Urinary bladder (tissue), 4 donors: ENCODE results near the gene HNRNPA3. TPM values are rescaled to one million over a fixed set of nuclear protein-coding genes. Genes with fewer than 3 reads are reported as not detected.
"Not testable (repeated sequence)": the region's sequence is repeated elsewhere in the genome, so short reads cannot be mapped to it uniquely, and the experiment has no call there.

Source experiments
- DNase-seq: peaks from one replicate; pipeline ENCODE4 v3.0.0-alpha.2; 2015; ENCODE audit errors: extremely low spot score
- H3K27ac ChIP-seq: one replicate; pipeline ENCODE4 v1.5.1; 2013; ENCODE audit warnings: low read depth, mild to moderate bottlenecking, moderate library complexity
- H3K36me3 ChIP-seq: one replicate; pipeline ENCODE4 v1.6.1; 2013; ENCODE audit warnings: mild to moderate bottlenecking, moderate library complexity; ENCODE audit not compliant: insufficient read depth
- H3K4me1 ChIP-seq: one replicate; pipeline ENCODE4 v1.6.1; 2013; ENCODE audit warnings: mild to moderate bottlenecking, moderate library complexity; ENCODE audit not compliant: insufficient read depth
- H3K4me3 ChIP-seq: one replicate; pipeline ENCODE4 v1.5.1; 2013; ENCODE audit warnings: low read depth, low read length
- WGBS: extraction: QIAGEN DNeasy Blood & Tissue Kit; methylation state at CpG from one replicate; pipeline ENCODE4 v1.1.7; 2013; 5-methylcytosine and 5-hydroxymethylcytosine counted together
- polyA plus RNA-seq: library from polyadenylated mRNA; stranded (reverse); fragments of 200-250 nt; gene quantifications from one replicate; pipeline ENCODE4 v1.2.3, GENCODE V29; 2013
- total RNA-seq: library from RNA; depleted of rRNA; stranded (reverse); fragments of >200 nt; gene quantifications from one replicate; pipeline ENCODE4 v1.2.3, GENCODE V29; 2014
- donor health status: healthy with polysubstance abuse.
- donor health status: healthy.

Gene HNRNPA3
- total and polyA plus RNA-seq, 2 donors: 129 to 160 TPM

DNA sequence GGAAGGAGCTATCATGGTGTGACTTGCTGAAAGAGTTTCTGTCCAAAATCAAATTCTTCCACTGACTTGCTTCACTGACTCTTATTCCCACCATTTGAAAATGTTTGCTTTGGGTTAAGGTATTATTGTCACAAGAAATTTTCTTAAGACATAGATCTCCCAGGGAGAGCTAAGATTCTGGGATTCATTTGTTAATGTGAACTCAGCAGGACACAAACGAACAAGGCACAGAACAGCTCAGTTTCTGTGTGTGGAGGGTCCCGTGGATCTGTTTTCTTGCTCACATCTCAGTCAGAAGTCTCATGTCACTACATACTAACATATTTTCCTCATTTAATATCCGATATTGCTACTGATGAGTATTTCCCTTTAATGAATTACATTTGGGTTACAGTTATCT is 8.2 kb upstream of the HNRNPA3 start:
- Histone ChIP-seq H3K27ac (no peak overlapping the region), H3K4me3 (no peak overlapping the region), H3K36me3 (no peaks in the 10 kb centered on the region), H3K4me1 (peaks cover 2% of the 10 kb centered on the region)
- DNase-seq: no peak
- whole genome bisulfite sequencing: 81% methylated on average over 3 of the region's 3 CpGs

DNA sequence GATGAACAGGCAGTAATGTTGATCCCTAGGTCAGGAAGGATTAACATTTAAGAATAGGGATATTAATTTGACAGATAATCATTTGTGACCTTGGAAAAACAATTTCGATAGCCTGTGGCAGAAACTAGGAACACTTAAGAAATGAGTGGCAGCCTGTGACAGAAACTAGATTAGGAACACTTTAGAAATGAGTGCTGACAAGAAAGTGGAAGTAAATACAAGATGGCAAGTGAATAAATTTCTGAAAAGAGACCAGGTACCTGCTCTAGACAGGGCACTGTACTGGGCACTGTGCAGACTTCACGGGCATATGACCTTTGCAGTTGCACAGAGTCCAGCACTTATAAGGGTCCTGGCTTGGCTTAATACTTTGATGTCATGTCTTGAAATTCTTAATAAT is 5.5 kb upstream of the HNRNPA3 start:
- Histone ChIP-seq H3K4me3 (no peak overlapping the region), H3K27ac (no peak overlapping the region), H3K4me1 (no peaks in the 10 kb centered on the region), H3K36me3 (no peaks in the 10 kb centered on the region)
- WGBS: 77% methylated on average over 2 of the region's 2 CpGs
- DNase-seq: no peak

DNA sequence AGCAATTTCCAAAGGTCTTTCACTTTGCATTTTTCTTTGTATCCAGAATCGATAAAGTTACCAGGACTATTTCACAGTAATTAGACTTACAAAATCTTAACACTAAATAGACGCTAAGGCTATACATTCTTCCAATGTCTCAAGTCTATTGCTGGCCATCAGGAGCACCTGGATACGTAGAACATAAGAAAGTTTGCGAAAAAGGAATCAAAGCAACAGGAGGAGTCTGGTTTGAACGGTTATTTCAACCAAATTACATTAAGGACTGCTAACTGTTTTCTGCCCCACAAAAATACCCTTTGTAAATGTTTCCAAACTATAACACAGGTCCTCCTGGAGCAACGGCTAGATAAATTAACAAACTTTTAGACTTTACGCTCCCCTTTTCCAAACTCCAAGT is 1.4 kb upstream of the HNRNPA3 start:
- no peak for DNase-seq
- 57% methylated on average over 7 of the region's 7 CpGs for WGBS
- Histone ChIP-seq H3K27ac (peak overlapping the region; percentile 96), H3K36me3 (no peaks in the 10 kb centered on the region), H3K4me1 (no peaks in the 10 kb centered on the region), H3K4me3 (no peak overlapping the region)

DNA sequence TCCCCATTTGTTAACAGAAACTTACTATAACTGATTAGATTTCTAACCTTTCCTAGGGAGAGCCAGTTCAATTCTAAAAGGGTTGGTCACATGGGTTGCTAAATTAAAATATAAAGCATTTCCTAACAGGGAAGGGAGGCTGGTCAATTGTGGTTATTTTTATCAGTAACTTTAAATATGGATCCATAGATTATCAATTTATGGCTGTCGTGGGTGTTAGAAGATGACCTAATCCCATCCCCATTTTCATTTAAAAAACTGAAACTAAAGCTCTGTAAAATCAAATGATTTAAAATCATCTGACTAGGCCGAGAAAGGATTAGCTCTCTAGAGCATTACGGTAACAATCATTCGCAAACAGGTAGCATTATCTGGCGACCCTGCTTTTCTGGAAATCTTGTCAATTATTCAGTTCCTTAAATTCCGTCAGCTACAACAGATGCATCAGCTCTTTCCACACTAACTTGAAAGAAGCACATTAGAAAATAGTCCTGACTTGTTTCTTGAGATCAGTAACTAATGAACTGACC is 953 bp upstream of the HNRNPA3 start:
- DNase-seq: no peak
- Histone ChIP-seq H3K36me3 (no peaks in the 10 kb centered on the region), H3K4me1 (no peaks in the 10 kb centered on the region), H3K27ac (peak overlapping the region; percentile 96), H3K4me3 (peak overlapping the region; percentile 41)
- 7% methylated on average over 6 of the region's 6 CpGs for WGBS

DNA sequence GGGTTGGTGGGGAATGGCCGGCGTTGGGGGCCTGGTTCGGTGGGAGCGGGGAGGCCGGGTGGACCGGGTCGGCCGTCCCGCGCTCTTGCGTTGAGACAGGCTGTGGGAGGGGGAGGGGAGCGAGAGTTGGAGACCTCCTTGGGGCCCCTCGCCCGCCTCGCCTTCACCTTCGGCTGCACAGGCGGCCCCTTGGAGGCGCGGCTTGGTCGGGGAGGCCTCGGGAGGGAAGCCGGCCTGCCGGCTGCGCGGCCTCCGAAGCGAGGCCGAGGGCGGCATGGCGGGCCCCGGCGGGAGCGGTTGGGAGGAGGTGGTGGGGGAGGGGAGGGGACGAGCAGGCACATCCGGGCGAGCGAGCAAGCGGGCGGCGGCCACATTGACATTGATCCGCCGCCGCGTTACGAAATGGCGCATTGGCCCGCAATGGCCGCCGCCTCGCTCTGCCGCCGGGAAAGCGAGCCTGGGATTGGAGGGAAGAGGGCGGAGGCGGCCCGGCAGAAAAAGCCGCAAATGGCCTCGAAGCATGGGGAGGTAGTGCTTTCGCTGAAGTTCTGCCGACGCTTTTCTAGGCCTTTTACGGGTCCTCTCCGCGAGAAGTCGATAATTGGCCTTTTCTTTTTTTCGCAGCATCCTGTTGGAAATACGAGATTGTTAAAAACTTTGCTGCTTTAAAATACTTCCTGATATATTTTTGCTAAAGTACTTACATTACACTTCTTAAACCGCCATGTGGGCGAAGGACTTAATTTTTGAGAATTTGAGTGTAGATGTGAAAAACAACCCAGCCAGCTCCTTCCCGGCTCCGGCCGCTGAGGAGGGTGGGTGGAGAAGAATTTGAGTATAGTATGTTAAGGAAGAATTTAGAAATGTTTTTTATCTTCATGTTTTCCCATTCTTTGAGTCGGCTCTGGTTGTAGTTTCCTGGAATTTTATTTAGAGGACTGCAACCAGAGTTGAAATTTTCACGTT is 580 bp downstream of the HNRNPA3 start:
- DNase-seq: peak; percentile 46
- under 1% methylated on average over 74 of the region's 74 CpGs for WGBS
- H3K27ac ChIP-seq: peak overlapping the region; percentile 100
- H3K36me3 ChIP-seq: peaks cover 3% of the 10 kb centered on the region
- peak overlapping the region; percentile 88 for H3K4me3 ChIP-seq
- no peaks in the 10 kb centered on the region for H3K4me1 ChIP-seq

DNA sequence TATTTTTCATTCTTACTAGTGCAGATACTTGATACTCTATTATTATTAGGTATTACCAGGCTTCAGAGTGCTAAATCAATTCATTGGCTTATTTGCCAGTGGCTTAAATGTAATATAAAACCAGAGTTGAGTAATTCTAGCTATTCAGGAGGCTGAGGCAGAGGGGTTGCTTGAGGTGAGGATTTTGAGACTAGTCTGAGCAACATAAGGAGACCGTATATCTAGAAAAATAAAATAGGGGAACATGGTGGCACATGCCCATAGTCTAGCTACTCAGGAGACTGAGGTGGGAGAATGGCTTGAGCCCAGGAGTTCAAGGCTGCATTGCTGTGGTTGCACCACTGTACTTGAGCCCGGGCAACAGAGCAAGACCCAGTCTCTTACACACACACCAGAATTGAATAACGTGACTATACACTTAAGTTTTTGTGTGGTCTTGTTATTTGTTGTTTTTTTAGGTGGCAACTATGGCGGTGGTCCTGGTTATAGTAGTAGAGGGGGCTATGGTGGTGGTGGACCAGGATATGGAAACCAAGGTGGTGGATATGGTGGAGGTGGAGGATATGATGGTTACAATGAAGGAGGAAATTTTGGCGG is 4.8 kb downstream of the HNRNPA3 start:
- no peak for DNase-seq
- Histone ChIP-seq H3K27ac (no peak overlapping the region), H3K36me3 (peaks cover 4% of the 10 kb centered on the region), H3K4me3 (no peak overlapping the region), H3K4me1 (no peaks in the 10 kb centered on the region)
- WGBS: 82% methylated on average over 5 of the region's 5 CpGs

DNA sequence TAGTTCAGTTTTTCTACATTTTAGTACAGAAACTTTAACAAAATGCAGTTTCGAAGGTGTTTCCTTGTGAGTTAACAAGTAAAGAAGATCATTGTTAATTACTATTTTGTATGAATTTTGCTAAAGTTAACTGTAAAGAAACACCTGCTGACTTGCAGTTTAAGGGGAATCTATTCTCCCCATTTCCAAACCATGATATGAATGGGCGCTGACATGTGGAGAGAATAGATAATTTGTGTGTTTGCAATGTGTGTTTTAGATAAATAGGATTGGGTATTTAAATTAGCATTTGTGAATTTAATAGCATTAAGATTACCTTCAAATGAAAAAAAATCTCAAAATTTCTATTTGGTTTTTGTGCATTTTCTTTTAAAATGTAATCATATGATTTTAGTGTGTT is 7.2 kb downstream of the HNRNPA3 start:
- H3K27ac ChIP-seq, H3K36me3 ChIP-seq, H3K4me3 ChIP-seq, H3K4me1 ChIP-seq, DNase-seq: not testable (repeated sequence)
- WGBS: 94% methylated on average over 2 of the region's 2 CpGs

DNA sequence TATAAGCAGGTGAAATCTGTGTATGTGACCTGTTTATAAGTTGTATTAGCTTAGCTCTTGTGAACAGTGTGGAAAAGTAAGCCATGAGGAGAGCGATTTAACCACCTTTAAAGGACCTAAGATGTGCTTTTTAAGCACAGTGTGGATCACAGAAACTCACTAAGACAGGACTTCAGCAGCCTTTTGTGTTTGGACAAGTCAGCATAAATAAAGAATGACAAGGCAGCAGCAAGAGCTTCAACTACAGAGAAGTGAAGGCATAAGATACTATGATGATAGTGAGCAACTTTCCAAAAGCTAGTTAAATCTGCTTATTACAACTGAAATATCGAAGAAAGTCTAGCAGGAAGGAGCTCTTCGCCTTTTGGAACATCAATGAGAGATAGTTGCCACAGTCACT is 8.9 kb downstream of the HNRNPA3 start:
- H3K36me3 ChIP-seq: peaks cover 5% of the 10 kb centered on the region
- H3K27ac ChIP-seq: no peak overlapping the region
- H3K4me3 ChIP-seq: no peak overlapping the region
- H3K4me1 ChIP-seq: no peaks in the 10 kb centered on the region
- no peak for DNase-seq
- 95% methylated on average over 3 of the region's 3 CpGs for WGBS

DNA sequence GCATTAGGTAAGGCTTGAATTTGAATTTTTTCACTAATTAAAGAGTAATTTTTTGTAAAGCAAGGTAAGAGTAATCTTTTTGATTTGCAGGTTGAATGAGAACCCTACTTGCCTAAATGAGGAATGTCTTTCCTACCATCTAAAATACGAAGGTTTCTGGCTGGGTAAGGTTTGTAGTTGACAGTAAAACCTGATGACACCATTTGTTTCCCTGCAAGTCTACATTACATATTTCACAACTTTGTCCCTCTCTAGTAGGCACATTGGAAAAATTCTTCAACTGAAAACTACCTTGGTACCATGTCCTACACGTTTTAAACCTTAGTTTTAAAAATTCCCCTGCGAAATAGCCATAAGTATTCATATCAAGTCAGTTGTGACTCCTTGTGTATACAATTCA is 9.4 kb downstream of the HNRNPA3 start:
- no peak for DNase-seq
- Histone ChIP-seq H3K27ac (no peak overlapping the region), H3K4me3 (no peak overlapping the region), H3K36me3 (peaks cover 5% of the 10 kb centered on the region), H3K4me1 (no peaks in the 10 kb centered on the region)
- WGBS: 82% methylated on average over 3 of the region's 3 CpGs

DNA sequence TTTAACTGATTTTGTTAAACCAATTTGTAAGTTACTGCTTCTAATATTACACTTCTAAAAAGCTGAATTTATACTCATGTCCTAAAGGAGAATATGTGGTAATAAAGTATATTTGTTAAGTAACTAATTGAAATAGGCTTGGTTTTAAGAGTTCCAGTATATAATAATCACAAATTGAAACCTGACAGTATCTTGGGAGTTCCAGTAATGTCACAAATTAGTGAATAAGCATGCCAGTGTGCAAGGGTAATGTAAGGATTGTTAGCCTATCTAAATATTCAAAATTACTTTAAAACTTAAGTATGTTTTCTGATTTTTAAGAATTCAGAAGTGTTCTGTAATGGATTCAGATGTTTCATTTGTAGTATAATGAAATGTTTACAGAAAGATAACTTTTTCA is 10.8 kb downstream of the HNRNPA3 start:
- not testable (repeated sequence) for DNase-seq, H3K4me1 ChIP-seq, H3K27ac ChIP-seq, H3K36me3 ChIP-seq, H3K4me3 ChIP-seq

DNA sequence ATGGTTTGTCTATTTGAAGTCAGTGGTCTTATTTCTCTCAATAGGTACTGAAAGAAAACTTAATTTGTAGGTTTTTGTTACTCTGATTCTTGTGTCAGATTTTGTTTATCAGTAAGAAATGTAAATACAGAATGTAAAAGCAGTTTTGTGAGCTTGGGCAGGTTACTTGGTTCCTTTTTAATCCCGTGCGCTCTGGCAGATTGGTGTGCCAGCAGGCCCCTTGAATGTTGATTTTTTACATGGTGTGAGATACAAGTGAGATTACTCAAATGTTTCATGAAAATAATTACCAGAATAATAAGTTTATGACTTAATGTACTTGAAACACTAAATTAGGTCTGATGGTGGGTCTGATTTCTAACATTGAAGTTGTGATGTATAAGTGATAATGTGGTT is 13.4 kb downstream of the HNRNPA3 start:
- DNase-seq: no peak
- Histone ChIP-seq H3K36me3 (peaks cover 5% of the 10 kb centered on the region), H3K4me1 (no peaks in the 10 kb centered on the region), H3K27ac (no peak overlapping the region), H3K4me3 (no peak overlapping the region)
- WGBS: 69% methylated on average over 2 of the region's 2 CpGs

DNA sequence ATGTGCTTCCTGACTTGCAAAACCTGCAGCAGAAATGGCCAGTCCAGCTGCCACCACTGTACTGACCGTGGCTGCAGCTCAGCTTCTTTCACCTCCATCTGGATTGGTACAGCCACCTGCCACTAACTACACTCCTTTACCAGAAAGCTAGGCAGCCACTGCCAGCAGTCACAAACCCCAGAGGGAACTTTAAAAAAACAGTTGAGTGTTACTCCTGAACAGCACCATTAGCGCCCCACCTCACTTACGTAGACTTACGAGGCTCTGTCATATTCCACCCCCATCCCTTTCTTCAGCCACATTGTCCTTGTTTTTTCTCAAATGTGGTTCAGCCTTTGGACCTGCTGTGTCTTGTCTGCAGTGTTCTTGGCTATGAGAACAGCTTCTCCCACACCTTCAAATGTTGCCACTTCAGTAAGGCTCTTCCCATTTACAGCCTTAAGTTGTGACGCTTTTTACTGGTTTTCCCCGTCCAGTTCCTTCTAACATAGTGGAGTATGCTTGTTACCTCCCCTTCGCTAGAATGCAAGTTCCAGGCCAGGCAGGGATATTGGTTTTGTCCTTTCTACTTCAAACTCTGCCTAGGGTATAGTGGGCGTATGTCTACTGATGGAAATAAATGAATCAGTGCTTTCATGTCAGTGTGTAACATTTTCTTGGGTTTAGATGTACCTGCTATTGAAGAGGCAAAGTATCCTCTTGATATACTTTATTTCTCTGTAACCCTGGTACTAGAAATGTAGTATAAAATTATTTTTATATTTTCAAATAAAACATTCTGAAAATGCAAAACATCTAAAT is 17.0 kb downstream of the HNRNPA3 start:
- peaks cover 9% of the 10 kb centered on the region for H3K36me3 ChIP-seq
- H3K4me1 ChIP-seq: no peaks in the 10 kb centered on the region
- DNase-seq: no peak
- H3K4me3 ChIP-seq: no peak overlapping the region
- no peak overlapping the region for H3K27ac ChIP-seq
- WGBS: 90% methylated on average over 8 of the region's 8 CpGs

DNA sequence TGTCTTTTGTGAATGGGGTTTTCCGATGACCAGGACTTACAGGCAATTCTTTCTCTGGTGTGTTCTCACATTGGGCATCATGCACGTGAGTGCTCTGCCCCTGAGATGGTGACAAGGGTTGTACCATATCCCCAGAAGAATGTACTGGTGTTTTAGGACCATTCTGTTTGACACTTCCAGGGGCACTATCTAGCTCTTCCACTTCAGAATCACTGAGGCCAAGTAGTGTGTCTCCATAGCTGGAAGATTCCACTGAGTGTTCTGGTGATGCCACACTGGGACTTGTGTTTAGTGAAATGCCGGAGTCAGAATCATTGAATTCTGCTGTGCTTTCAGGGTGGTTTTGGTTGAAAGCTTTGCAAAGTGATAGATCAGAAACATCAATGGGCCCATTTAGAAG is 18.7 kb downstream of the HNRNPA3 start:
- DNase-seq: no peak
- Histone ChIP-seq H3K36me3 (peaks cover 9% of the 10 kb centered on the region), H3K4me3 (no peak overlapping the region), H3K4me1 (peaks cover 2% of the 10 kb centered on the region), H3K27ac (no peak overlapping the region)
- 89% methylated on average over 3 of the region's 3 CpGs for WGBS
